OCI-M2 (cell line): ENCODE measurements around the gene SIAH1.
"Not testable (repeated sequence)": the region's sequence is repeated elsewhere in the genome, so short reads cannot be mapped to it uniquely, and the experiment has no call there.

Experiments
- DNase-seq: peaks from one replicate; lab custom pipeline; 2025; ENCODE audit not compliant: unreplicated experiment; lab: John Stamatoyannopoulos, UW

SIAH1 gene

DNA sequence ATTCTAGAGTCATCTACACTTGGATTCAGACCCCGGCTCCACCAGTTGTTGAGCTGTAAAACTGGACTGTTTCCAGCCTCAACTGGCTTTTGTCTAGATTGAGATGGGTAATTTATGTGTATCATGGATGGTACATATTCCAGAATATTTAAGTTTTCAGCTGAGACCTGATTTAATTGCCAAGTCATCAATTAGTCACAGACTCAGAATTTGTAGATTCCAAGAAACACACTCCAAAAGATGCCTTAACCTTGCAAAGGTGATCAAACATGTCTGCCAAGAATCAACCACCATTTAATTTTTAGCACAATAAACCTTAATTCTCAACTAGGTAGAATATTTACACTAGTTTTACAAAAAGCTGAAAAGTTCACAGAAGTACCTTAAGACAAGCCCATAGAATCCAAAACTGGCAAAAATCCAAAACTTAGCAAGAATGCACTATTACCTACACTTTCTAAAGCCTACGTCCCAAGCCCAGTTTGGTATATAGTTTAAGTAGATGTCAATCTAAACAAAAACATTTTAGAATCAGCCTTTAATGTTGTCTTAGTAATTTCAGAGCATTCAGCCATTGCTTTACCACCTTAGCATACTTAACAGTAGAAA is 17.7 kb downstream of the SIAH1 start:
- DNase-seq: no peak

- DNase-seq: no peak
These were observed 18.8 kb downstream of the SIAH1 start for GRCh38 chr16:48366165-48367093.

GRCh38 chr16:48365601-48366164 is 19.5 kb downstream of the SIAH1 start:
- DNase-seq: no peak

- no peak for DNase-seq
These were observed 20.1 kb downstream of the SIAH1 start for GRCh38 chr16:48365025-48365600.

DNA sequence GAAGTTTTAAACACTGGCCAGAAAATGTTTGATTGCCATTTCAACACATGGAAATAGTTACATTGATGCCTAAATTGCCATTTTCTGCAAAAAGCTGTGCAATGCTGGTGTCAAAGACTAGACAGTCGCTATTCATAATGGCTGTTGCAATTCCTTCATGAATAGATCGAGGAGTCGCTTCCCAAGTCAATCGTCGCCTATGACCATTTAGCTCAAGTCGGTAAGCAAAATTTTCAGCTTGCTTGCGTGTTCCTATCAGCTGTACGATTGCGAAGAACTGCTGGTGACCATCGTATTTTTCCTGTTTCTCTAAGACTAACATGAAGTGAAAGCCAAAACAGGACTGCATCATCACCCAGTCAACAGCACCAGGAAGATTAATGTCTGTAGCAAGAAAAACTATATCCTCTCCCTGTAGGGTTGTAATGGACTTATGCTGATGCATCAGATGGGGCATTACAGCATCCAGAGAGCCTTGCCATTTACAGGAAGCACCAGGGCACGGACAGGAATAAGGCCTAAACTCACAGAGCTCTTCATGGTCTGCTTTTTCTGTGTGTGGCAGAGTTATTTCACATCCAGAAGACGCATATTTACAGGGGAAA is 23.6 kb downstream of the SIAH1 start:
- DNase-seq: no peak

- no peak for DNase-seq
These were observed 24.2 kb downstream of the SIAH1 start for GRCh38 chr16:48361012-48361411.

- no peak for DNase-seq
These were observed 25.2 kb downstream of the SIAH1 start for GRCh38 chr16:48359983-48360382.

- DNase-seq: no peak
These were observed 26.8 kb downstream of the SIAH1 start for GRCh38 chr16:48358419-48358818.

DNA sequence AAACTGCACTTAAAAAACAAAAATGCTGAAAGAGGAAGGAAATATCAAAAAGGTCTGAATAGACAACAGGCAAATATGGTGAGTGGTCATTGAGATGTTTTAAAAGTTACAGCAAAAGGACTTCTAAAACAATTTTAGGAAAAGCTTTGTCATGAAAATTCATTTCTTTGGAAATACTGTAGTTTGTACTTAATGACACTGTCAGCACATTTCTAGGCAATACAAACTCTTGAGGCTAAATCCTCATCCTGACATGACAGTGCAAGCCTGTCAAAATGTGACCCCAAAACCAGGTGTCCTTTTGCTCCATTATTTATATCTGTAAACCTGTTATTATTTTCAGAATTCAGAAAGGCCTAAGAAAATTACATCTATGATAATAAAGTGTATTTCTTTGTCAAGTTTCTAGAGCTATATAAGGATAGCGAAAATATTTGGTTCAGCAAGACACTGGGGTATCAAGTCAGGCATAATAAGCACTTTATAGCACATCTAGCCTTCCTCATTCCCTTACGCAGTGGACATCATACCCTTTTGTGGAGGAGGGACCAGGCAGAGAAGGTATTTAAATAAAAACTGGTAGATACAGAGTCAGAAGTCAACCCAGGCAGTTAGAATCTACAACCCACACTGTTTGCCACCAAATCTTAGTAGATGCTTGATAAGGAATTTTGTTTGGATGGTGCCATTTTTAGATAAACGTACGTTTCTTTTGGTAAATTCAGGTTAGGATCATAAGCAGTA is 28.4 kb downstream of the SIAH1 start:
- no peak for DNase-seq

- DNase-seq: no peak
These were observed 30.0 kb downstream of the SIAH1 start for GRCh38 chr16:48354877-48355855.

- DNase-seq: not testable (repeated sequence)
These were observed 30.8 kb downstream of the SIAH1 start for GRCh38 chr16:48354385-48354784.

GRCh38 chr16:48353565-48354163 is 31.5 kb downstream of the SIAH1 start:
- DNase-seq: peak; percentile 15

- DNase-seq: no peak
These were observed 32.4 kb downstream of the SIAH1 start for GRCh38 chr16:48352648-48353390.

- DNase-seq: no peak
These were observed 34.5 kb downstream of the SIAH1 start for GRCh38 chr16:48350736-48351135.

- no peak for DNase-seq
These were observed 37.2 kb downstream of the SIAH1 start for GRCh38 chr16:48347980-48348379.

- DNase-seq: no peak
These were observed 37.9 kb downstream of the SIAH1 start for GRCh38 chr16:48347191-48347865.

DNA sequence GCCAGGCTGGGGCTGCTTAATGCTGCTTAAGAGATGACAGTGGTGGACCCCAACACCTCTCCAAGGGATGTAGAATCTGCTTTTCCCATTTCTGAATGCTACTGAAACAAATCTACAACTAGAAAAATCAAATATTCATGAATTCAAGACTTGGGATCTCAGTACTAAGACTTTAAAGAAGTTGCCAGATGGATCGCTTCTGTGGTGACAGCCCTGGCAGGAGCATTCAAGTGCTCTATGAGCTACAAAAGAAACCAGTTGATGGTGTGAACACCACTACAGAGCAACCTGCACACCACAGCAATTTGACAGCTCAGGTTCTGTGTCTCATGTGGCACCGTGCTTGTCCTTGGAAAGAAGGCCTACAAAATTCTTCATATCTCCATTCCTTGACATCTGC is 42.6 kb downstream of the SIAH1 start:
- no peak for DNase-seq

DNA sequence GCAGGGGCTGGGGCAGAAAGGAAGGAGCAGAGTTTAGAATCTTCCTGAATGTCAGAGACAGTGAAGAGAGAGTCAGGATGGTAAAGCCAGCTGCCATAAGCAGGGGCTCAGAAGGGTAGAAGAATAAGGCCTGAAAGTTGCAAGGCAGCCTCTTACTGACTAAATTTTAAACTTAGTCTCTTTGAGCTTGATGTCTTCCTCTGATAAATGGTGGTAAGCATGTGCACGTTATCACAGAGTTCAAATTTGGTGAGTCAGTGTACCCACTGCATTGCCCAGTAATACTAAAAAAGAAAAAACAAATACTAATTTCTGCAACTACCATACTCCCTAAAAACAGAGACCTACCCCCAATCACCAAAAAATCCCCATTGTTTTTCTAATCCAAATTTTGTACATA is 45.2 kb downstream of the SIAH1 start:
- DNase-seq: no peak
